ENCODE data around the gene NOSTRIN.

DNA sequence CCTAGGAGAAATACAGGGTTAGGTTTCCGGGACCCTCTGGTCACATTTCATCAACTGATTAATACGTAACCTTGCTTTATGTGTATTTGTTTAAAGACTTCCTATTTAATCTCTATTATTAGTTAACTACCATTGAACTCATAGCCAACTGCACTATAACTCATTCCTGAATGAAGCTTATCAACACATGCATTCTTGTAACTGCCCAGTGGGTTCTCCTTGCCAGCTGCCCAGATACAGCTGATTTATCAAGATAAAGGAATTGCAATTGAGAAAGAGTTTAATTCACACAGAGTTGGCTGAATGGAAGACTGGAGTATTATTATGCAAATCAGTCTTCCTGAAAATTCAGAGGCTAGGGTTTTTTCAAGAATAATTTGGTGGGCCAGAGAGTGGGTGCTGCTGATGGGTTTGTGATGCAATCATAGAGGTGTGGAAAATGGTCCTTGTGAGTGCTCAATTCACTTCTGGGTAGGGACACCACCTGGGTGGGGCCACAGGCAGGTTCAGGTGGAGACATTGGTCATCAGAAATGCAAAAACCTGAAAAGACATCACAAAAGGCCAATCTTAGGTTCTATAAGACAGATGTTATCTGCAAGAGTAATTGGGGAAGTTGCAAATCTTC, 21.1 kb upstream of the NOSTRIN start:
- TF ChIP-seq YY1 (IDR thresholded peaks at IDR 0.05; ENCODE audit: insufficient read depth, insufficient read length) (no peak), ZNF274 (IDR thresholded peaks at IDR 0.05; ENCODE audit: low read depth, low read length) (no peak)

Measured in NT2/D1 (cell line).